ENCODE measurements around the gene ZFP62. TPM values are rescaled to one million over a fixed set of nuclear protein-coding genes. Genes with fewer than 3 reads are reported as not detected.
A peak's percentile ranks its signal among the peaks of the same experiment; 100 is the strongest.

The ZFP62 gene
- total and polyA plus RNA-seq, 2 donors (not counting 1 experiment from before 2014, with no cell fraction given): 14.4 to 24.1 TPM

DNA sequence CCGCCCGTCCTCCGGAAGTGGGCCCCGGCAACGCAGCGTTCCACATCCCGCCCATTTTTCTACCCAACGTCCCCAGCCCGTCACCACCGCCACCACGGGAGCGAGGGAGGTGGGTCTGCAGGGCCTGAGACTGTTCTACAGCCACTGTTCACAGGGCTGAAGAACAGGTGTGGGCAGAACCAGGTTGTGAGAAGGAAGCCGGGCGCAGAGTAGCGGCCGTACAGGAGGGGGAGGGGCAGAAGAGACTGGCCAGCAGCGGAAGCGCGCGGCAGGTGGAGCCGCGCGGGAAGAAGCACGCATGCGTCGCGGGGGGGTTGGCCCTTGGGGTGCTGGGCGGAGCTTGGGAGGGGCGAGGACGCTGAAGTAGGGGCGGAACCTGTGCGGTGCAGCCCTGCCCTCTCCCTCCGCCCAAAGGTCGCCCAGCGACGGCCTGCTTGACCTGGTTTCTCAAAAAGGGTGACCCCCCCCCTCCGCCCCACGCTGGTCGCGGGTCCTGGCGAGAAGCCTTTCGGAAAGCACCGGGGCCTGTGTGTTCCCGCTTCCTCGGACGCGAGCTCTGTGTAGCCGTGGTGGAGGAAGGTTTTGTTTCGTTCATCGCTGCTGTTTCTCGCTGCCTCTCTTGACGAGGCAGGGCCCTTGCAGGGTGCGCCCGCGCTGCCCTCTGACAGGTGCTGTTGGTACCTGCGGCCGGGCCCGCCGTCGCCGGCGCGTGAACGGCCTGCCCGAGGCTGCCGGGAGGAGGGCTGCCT, 50.7 kb downstream of the ZFP62 start:
- Histone ChIP-seq H3K36me3 (ENCODE audit: control insufficient read depth, insufficient read depth, low read length) (no peaks in the 10 kb centered on the region), H4K20me1 (ENCODE audit: control insufficient read depth, extremely low read depth, insufficient read depth, low read length) (no peaks in the 10 kb centered on the region)

DNA sequence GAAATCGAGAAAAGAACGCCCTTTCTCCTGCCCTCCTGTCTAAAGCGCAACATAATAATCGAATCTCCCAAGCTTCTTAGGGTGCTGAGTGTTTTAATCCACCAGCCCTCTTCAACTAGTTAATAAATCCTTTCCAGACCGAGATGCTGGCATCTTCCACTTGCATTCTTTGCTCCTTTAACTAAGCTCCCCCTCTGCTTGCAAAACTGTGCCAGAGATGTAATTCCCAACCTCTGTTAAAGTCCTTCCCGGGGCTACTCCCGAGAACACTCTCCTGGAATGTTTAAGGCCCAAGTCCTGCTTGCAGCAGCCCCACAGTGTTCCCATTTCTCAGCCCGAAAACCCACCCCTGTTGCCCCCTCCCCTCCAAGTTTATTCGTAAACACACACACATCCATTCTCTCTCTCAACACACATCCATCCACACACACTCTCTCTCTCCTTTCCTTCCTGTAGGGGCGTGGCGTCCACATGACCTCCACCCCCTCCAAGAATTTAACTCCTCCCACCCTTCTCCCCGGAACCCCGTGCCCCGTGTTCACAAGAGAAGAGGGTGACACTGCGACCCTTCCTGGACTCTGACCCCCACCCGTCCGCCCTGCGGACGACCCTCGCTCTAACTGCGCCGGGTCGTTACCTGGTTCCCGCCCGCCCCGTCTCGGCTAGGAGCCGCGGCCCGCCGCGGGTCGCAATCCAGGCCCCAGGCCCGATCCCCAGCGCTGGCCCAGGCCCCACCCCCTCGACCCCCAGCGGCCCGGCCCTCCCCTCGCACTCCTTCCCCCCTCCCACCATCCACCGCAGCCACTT, 51.5 kb downstream of the ZFP62 start:
- H3K4me3 ChIP-seq (replicated peaks in 1 of 4; ENCODE audit: control extremely low read depth in 1 of 4, insufficient read depth in 1 of 4, low read depth in 3 of 4, low read length in 4 of 4): peak overlapping the region; percentile 66 to 93 (median 81)
- no peaks in the 10 kb centered on the region for H3K36me3 ChIP-seq (ENCODE audit: control insufficient read depth, insufficient read depth, low read length)
- H3K9me3 ChIP-seq (ENCODE audit: control insufficient read depth, insufficient read depth, low read depth, low read length): no peaks in the 10 kb centered on the region
- peak overlapping the region; percentile 84 for H3K27ac ChIP-seq (ENCODE audit: insufficient read depth, low read length)
- H4K20me1 ChIP-seq (ENCODE audit: control insufficient read depth, extremely low read depth, insufficient read depth, low read length): no peaks in the 10 kb centered on the region
- TF ChIP-seq, protein P1, sequence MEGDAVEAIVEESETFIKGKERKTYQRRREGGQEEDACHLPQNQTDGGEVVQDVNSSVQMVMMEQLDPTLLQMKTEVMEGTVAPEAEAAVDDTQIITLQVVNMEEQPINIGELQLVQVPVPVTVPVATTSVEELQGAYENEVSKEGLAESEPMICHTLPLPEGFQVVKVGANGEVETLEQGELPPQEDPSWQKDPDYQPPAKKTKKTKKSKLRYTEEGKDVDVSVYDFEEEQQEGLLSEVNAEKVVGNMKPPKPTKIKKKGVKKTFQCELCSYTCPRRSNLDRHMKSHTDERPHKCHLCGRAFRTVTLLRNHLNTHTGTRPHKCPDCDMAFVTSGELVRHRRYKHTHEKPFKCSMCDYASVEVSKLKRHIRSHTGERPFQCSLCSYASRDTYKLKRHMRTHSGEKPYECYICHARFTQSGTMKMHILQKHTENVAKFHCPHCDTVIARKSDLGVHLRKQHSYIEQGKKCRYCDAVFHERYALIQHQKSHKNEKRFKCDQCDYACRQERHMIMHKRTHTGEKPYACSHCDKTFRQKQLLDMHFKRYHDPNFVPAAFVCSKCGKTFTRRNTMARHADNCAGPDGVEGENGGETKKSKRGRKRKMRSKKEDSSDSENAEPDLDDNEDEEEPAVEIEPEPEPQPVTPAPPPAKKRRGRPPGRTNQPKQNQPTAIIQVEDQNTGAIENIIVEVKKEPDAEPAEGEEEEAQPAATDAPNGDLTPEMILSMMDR (conservative IDR thresholded peaks at IDR 0.05 in 1 of 2, IDR thresholded peaks at IDR 0.05 in 1 of 2; ENCODE audit: low read depth in 1 of 2, low read length in 2 of 2): no peak
- TF ChIP-seq EZH2 (IDR thresholded peaks at IDR 0.05; ENCODE audit: low read length, missing control alignments): no peak
- peak overlapping the region; percentile 84 for H3K9ac ChIP-seq (ENCODE audit: insufficient read depth, low read length)
- H3K4me1 ChIP-seq (ENCODE audit: control insufficient read depth, extremely low read depth, insufficient read depth, low read length): peaks cover 13% of the 10 kb centered on the region
- peak overlapping the region; percentile 90 for H3K4me2 ChIP-seq (ENCODE audit: extremely low read depth, insufficient read depth, low read length)
- H3K79me2 ChIP-seq (ENCODE audit: control insufficient read depth, insufficient read depth, low read length): peaks cover 12% of the 10 kb centered on the region
- H2AFZ ChIP-seq (ENCODE audit: low read length): peak overlapping the region; percentile 77
- peak; percentile 89 to 92 for DNase-seq (ENCODE audit: low read depth in 2 of 2)
- no peaks in the 10 kb centered on the region for H3K27me3 ChIP-seq (ENCODE audit: control insufficient read depth, insufficient read depth, low read length)

More for the DNA sequence above, 50.7 kb downstream of the ZFP62 start:
- Histone ChIP-seq H3K4me2 (ENCODE audit: extremely low read depth, insufficient read depth, low read length) (peak overlapping the region; percentile 83), H3K79me2 (ENCODE audit: control insufficient read depth, insufficient read depth, low read length) (peaks cover 12% of the 10 kb centered on the region), H2AFZ (ENCODE audit: low read length) (peak overlapping the region; percentile 97), H3K4me3 (replicated peaks in 1 of 4; ENCODE audit: control extremely low read depth in 1 of 4, insufficient read depth in 1 of 4, low read depth in 3 of 4, low read length in 4 of 4) (peak overlapping the region; percentile 66 to 89 (median 70)), H3K9ac (ENCODE audit: insufficient read depth, low read length) (peak overlapping the region; percentile 84), H3K27me3 (ENCODE audit: control insufficient read depth, insufficient read depth, low read length) (no peaks in the 10 kb centered on the region), H3K4me1 (ENCODE audit: control insufficient read depth, extremely low read depth, insufficient read depth, low read length) (peaks cover 13% of the 10 kb centered on the region), H3K27ac (ENCODE audit: insufficient read depth, low read length) (peak overlapping the region; percentile 84), H3K9me3 (ENCODE audit: control insufficient read depth, insufficient read depth, low read depth, low read length) (no peaks in the 10 kb centered on the region)
- DNase-seq (ENCODE audit: low read depth in 2 of 2): peak; percentile 91 to 95
- no peak for TF ChIP-seq EZH2 (IDR thresholded peaks at IDR 0.05; ENCODE audit: low read length, missing control alignments)
- TF ChIP-seq, protein P1 (conservative IDR thresholded peaks at IDR 0.05 in 1 of 2, IDR thresholded peaks at IDR 0.05 in 1 of 2; ENCODE audit: low read depth in 1 of 2, low read length in 2 of 2): no peak

DNA sequence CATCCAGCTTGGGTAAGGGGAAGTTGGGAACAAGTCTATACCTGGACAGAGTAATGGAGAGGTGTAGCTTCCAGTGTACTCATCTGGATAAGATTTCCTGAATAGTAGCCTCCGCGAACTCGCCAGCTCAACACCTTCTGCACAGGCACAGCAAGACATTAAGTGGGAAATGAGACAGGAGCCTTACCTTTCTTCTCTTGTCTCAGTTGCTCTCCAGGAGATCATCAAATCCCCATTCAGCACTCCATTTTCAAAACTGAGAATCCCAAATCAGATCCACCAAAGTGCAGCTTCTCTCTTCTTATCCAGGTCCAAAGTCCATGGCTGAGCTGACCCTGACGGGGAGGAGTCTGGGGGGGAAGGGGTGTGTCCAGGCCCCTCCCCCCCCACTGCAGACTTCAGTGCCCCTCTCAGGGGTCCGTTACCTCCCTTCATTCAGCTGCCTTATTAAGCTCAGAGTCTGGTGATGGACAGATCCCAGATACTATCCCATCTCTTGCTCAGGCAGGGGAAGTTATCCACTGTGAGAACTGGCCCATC, 52.5 kb downstream of the ZFP62 start:
- Histone ChIP-seq H2AFZ (ENCODE audit: low read length) (no peak overlapping the region), H3K36me3 (ENCODE audit: control insufficient read depth, insufficient read depth, low read length) (no peaks in the 10 kb centered on the region), H4K20me1 (ENCODE audit: control insufficient read depth, extremely low read depth, insufficient read depth, low read length) (no peaks in the 10 kb centered on the region), H3K27ac (ENCODE audit: insufficient read depth, low read length) (no peak overlapping the region), H3K4me1 (ENCODE audit: control insufficient read depth, extremely low read depth, insufficient read depth, low read length) (peaks cover 15% of the 10 kb centered on the region), H3K4me3 (replicated peaks in 1 of 4; ENCODE audit: control extremely low read depth in 1 of 4, insufficient read depth in 1 of 4, low read depth in 3 of 4, low read length in 4 of 4) (peak overlapping the region; percentile 56 to 93 (median 78)), H3K4me2 (ENCODE audit: extremely low read depth, insufficient read depth, low read length) (peak overlapping the region; percentile 90), H3K79me2 (ENCODE audit: control insufficient read depth, insufficient read depth, low read length) (peaks cover 18% of the 10 kb centered on the region), H3K27me3 (ENCODE audit: control insufficient read depth, insufficient read depth, low read length) (no peaks in the 10 kb centered on the region), H3K9me3 (ENCODE audit: control insufficient read depth, insufficient read depth, low read depth, low read length) (no peaks in the 10 kb centered on the region), H3K9ac (ENCODE audit: insufficient read depth, low read length) (no peak overlapping the region)
- no peak for DNase-seq (ENCODE audit: low read depth in 2 of 2)
- TF ChIP-seq EZH2 (IDR thresholded peaks at IDR 0.05; ENCODE audit: low read length, missing control alignments): no peak
- TF ChIP-seq, protein P1 (conservative IDR thresholded peaks at IDR 0.05 in 1 of 2, IDR thresholded peaks at IDR 0.05 in 1 of 2; ENCODE audit: low read depth in 1 of 2, low read length in 2 of 2): no peak
